NOMO-1 treated with DMSO at 0.1 percent for 48 hours (cell line): ENCODE measurements around the gene RBM23.
"Not testable (repeated sequence)": the region's sequence is repeated elsewhere in the genome, so short reads cannot be mapped to it uniquely, and the experiment has no call there.

Experiments
- DNase-seq: peaks from one replicate; lab custom pipeline; 2025; ENCODE audit not compliant: unreplicated experiment; lab: John Stamatoyannopoulos, UW

RBM23 gene

GRCh38 chr14:22870811-22871223 lies 48.1 kb downstream of the RBM23 start:
- peak; percentile 86 for DNase-seq

GRCh38 chr14:22866874-22867273 lies 52.1 kb downstream of the RBM23 start:
- DNase-seq, result no peak

- DNase-seq, result no peak
Measured at GRCh38 chr14:22865424-22866405, 53.2 kb downstream of the RBM23 start.

GRCh38 chr14:22864979-22865378 lies 54.0 kb downstream of the RBM23 start:
- DNase-seq, result no peak

- DNase-seq, result no peak
Measured at GRCh38 chr14:22861651-22862050, 57.3 kb downstream of the RBM23 start.

- not testable (repeated sequence) for DNase-seq
Measured at GRCh38 chr14:22860377-22860776, 58.6 kb downstream of the RBM23 start.

GRCh38 chr14:22856428-22856827 lies 62.5 kb downstream of the RBM23 start:
- DNase-seq, result no peak

GRCh38 chr14:22854963-22855724 lies 63.8 kb downstream of the RBM23 start:
- no peak for DNase-seq

- not testable (repeated sequence) for DNase-seq
Measured at GRCh38 chr14:22854296-22854695, 64.7 kb downstream of the RBM23 start.

- peak; percentile 65 for DNase-seq
Measured at GRCh38 chr14:22852940-22853767, 65.8 kb downstream of the RBM23 start.

GRCh38 chr14:22852599-22852939 lies 66.4 kb downstream of the RBM23 start:
- no peak for DNase-seq

- not testable (repeated sequence) for DNase-seq
Measured at GRCh38 chr14:22852178-22852577, 66.8 kb downstream of the RBM23 start.

GRCh38 chr14:22850944-22851764 lies 67.8 kb downstream of the RBM23 start:
- peak; percentile 60 for DNase-seq

GRCh38 chr14:22849212-22849819 lies 69.6 kb downstream of the RBM23 start:
- DNase-seq, result no peak

GRCh38 chr14:22848351-22849164 lies 70.4 kb downstream of the RBM23 start:
- no peak for DNase-seq

GRCh38 chr14:22847661-22848341 lies 71.1 kb downstream of the RBM23 start:
- DNase-seq, result no peak

- no peak for DNase-seq
Measured at GRCh38 chr14:22846811-22847307, 72.1 kb downstream of the RBM23 start.
